SW 1271 (cell line): Measurements from ENCODE around the gene MSI2.

Source experiments
- DNase-seq, 2 experiments: peaks; one replicate each; lab custom pipeline; 2025; lab: John Stamatoyannopoulos, UW

Gene MSI2

GRCh38 chr17:57246257-57246656 lies 10.1 kb upstream of the MSI2 start:
- DNase-seq = no peak

- no peak for DNase-seq
Observed at GRCh38 chr17:57247261-57247660, 9.1 kb upstream of the MSI2 start.

- no peak for DNase-seq
Observed at GRCh38 chr17:57247913-57248312, 8.4 kb upstream of the MSI2 start.

GRCh38 chr17:57249520-57249919 lies 6.8 kb upstream of the MSI2 start:
- DNase-seq = no peak

GRCh38 chr17:57251211-57251787 lies 5.0 kb upstream of the MSI2 start:
- no peak for DNase-seq

GRCh38 chr17:57253362-57254065 lies 2.8 kb upstream of the MSI2 start:
- DNase-seq = no peak

- DNase-seq = no peak
Observed at GRCh38 chr17:57255182-57255775, 1.0 kb upstream of the MSI2 start.

GRCh38 chr17:57256708-57257112 lies 387 bp downstream of the MSI2 start:
- peak in 1 of 2 experiments; percentile 27 for DNase-seq

- no peak for DNase-seq
Observed at GRCh38 chr17:57257195-57257894, 1.0 kb downstream of the MSI2 start.

- no peak for DNase-seq
Observed at GRCh38 chr17:57257895-57258851, 1.9 kb downstream of the MSI2 start.

GRCh38 chr17:57259306-57259705 lies 3.0 kb downstream of the MSI2 start:
- no peak for DNase-seq

GRCh38 chr17:57259817-57260216 lies 3.5 kb downstream of the MSI2 start:
- no peak for DNase-seq

GRCh38 chr17:57260325-57261083 lies 4.2 kb downstream of the MSI2 start:
- no peak for DNase-seq

GRCh38 chr17:57261084-57261461 lies 4.8 kb downstream of the MSI2 start:
- no peak for DNase-seq

GRCh38 chr17:57262557-57262956 lies 6.2 kb downstream of the MSI2 start:
- DNase-seq = no peak

- DNase-seq = no peak
Observed at GRCh38 chr17:57264250-57264649, 7.9 kb downstream of the MSI2 start.

GRCh38 chr17:57264776-57265175 lies 8.5 kb downstream of the MSI2 start:
- DNase-seq = no peak

GRCh38 chr17:57266902-57267311 lies 10.6 kb downstream of the MSI2 start:
- no peak for DNase-seq

- DNase-seq = no peak
Observed at GRCh38 chr17:57268181-57268580, 11.9 kb downstream of the MSI2 start.

GRCh38 chr17:57269052-57269451 lies 12.7 kb downstream of the MSI2 start:
- no peak for DNase-seq
